Left colon (tissue), 2 donors: Measurements from ENCODE around the gene SCN5A. TPM values are rescaled to one million over a fixed set of nuclear protein-coding genes. Genes with fewer than 3 reads are reported as not detected.

Experiments
- ATAC-seq: fragments of 200-7000 bp; cut with Tn5 transposase; one replicate; pipeline ENCODE4 v1.9.1; 2020; ENCODE audit warnings: mild to moderate bottlenecking, moderate library complexity
- DNase-seq, 2 donors: peaks; one replicate each; pipeline ENCODE4 v3.0.0-alpha.2; 2020
- intact Hi-C, 2 donors: fragments of 100-400 bp; cut with DNase I in 1 of 2; cut with micrococcal nuclease in 1 of 2; formaldehyde crosslinking; loops; one replicate each; pipeline versions ENCODE4 v1.11.2 to v1.14.0; 2022; cut with DNase I, micrococcal nuclease
- total RNA-seq, 2 donors: library from RNA; stranded (reverse); fragmentation: NEBNext Ultra II Directional; extraction: Animal tissue kit (Norgen Biotek cat#: 25700); gene quantifications; one replicate each; pipeline ENCODE4 v1.2.1, GENCODE V29; 2021
- donor health status: DM: no; HTN: no; CAD: no.
- donor health status: DM: yes; HTN: yes; CAD: no.

SCN5A gene
- total RNA-seq, 2 donors from 2014 or later = 0.43 to 0.47 TPM

GRCh38 chr3:38648659-38649499, 608 bp downstream of the SCN5A start:
- intact Hi-C loops = no loop called here
- ATAC-seq (no peak), DNase-seq (peak in 1 of 2 donors; percentile 25)

DNA sequence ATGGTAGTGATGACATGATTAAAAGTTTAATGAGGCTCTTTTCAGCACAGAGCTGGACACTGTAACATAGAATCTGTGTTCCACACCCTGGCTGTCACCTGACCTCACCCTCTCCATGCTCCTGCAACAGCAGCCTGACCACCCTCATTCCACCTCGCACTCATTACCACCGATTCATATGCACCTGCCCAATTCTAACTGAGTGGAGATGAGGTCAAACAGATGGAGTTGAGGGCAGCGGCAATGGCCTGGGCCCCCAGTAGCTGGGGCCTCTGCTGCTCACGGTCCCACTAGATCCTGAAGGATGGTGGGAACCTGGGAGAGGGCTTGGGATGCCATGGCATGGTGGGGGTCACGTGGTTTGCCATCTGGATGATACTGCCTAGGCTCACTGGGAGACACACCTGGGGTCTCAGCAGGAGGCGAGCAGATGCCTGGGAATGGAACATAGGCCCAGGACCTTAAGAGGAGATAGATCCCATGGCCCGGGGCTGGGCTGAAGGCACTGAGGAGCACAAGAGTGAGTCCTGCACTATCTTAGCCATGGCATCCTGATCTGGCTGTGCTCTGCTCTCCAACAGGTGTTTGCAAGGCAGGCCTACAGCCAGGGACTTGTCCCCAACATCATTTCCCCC, 1.3 kb downstream of the SCN5A start:
- ATAC-seq (no peak), DNase-seq (no peak)
- intact Hi-C loops = no loop called here

DNA sequence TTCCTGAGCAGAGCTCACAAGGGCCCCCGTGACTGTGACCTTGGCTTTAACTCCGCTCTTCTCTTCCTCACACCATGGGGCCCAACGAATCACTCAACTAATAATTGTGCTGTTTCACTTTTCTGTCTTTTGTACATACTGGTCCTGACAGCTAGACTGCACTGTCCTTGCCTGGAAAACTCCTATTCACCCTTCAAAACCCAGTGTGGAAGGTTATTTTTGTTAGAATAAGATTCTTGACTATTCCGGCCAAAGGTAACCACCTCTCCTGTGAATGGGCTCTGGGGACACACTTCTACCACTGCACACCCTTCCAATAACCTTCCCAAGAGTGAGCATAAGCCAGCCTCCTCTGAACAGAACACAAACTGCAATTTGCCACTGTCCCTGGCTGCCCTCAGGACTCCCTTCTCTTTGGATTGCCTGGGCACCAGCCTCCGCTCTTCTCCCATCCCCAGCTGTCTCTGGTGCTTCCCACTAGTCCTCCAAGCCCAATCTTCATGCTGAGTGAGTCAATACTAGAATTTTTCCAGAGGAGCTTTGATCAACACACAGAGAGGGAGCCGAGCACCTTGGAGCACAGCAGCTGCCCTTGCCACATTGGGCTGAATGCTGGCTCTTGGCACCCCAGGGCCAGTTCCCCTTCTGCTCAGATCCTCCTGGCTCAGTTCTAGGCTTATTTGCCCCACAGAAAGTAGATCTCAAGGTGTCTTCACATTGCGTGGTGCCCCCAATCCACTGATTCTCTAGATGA, 2.1 kb downstream of the SCN5A start:
- intact Hi-C loops = no loop called here
- no peak for DNase-seq
- ATAC-seq = no peak

DNA sequence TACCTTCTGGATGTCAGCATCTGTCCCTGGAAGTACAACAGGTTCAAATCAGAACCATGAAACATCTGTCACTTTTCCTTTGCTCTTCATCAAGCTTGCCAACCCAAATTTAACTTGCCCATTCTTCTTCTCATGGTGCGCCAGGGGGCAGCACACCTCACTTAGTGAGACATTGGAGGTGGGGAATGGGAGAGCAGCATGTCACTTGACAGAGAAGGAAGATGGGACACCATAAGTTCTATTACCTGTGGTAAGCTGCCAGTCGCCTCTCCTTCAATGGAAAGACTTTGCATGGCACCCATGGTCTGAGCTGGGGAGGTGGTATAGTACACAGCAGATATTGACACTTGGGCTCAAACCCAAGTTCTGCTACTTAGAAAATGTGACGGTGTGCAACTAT, 2.9 kb downstream of the SCN5A start:
- intact Hi-C loops = no loop called here
- ATAC-seq = no peak
- no peak for DNase-seq

GRCh38 chr3:38646062-38646461, 3.4 kb downstream of the SCN5A start:
- DNase-seq (no peak), ATAC-seq (no peak)
- intact Hi-C loops = no loop called here

GRCh38 chr3:38645601-38646000, 3.9 kb downstream of the SCN5A start:
- ATAC-seq (no peak), DNase-seq (no peak)
- intact Hi-C loops = no loop called here

DNA sequence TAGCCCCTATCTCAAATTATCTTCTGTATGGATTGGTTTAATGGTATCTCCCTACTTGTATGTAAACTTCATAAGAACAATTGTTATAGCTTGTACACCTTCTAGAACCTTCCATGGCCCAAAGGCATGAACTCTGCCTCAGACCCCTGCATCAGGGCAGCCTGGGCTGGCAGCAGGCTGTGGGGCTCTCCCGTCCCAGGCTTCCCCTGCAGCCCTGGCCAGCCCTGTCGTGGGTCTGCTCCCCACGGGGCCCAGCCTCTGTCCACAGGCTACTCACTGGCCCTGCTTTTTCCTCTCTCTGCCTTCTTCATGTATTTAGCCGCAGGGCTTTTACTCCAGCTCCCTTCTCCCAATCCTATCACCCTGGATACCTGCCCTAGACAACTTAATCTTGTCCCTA, 4.4 kb downstream of the SCN5A start:
- DNase-seq (no peak), ATAC-seq (no peak)
- intact Hi-C loops = no loop called here

- ATAC-seq = no peak
- no peak for DNase-seq
- intact Hi-C loops = no loop called here
These were observed 4.8 kb downstream of the SCN5A start for GRCh38 chr3:38644662-38645053.

DNA sequence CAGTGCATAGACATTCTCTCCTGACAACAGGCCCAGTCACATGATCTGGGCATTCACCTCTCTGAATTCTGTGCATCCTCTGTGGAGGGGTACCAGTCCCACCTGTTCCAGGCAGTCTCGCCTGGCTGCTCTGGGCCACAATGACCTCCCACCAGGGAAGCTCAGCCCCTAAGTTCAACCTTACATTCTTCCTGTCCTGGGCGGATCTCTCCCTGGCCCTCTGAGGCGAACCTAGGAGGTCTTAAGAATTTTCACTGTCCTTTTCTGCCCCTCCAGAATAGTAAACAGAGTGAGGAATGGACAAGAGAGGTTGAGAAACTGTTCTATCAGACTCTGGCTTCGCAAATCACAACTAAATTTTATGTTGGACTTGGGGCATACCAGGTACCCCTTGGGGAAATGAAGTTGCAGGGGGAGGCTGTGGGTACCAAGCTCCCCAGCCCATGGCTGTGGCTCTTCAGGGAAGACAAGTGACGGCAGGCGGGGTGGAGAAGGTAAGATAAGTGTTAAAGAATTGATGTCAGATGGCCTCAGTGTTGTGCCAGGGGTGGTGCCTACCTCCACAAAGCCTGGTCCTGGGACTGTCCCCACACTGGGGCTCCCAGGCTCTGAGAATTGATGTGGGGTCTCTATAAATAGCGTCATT, 5.3 kb downstream of the SCN5A start:
- no peak for ATAC-seq
- intact Hi-C loops = no loop called here
- no peak for DNase-seq

GRCh38 chr3:38643592-38643991, 5.9 kb downstream of the SCN5A start:
- no peak for DNase-seq
- intact Hi-C loops = no loop called here
- ATAC-seq = no peak

DNA sequence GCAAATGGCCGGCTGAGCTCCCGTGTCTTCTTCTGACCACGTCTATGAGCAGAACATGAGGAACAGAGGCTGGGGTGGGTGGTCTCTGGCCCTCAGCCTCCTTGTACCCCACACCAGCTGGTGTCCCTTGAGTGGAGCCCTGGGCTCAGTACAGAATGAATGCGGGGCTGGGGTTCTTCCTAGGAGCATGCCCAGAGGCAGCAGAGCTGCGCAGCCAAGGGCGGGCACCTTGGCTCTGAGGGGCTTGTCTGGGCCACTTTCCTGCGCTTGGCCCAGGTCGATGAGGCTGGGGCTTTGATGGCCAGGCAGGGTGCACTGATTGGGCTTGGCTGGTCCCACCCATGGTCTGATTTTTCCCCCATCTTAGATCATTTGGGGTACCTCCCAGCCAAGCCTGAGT, 6.4 kb downstream of the SCN5A start:
- DNase-seq = no peak
- no peak for ATAC-seq

GRCh38 chr3:38641461-38642110, 7.9 kb downstream of the SCN5A start:
- intact Hi-C loops = no loop called here
- DNase-seq = no peak
- no peak for ATAC-seq

More for the DNA sequence above, 6.4 kb downstream of the SCN5A start:
- intact Hi-C loops = no loop called here

DNA sequence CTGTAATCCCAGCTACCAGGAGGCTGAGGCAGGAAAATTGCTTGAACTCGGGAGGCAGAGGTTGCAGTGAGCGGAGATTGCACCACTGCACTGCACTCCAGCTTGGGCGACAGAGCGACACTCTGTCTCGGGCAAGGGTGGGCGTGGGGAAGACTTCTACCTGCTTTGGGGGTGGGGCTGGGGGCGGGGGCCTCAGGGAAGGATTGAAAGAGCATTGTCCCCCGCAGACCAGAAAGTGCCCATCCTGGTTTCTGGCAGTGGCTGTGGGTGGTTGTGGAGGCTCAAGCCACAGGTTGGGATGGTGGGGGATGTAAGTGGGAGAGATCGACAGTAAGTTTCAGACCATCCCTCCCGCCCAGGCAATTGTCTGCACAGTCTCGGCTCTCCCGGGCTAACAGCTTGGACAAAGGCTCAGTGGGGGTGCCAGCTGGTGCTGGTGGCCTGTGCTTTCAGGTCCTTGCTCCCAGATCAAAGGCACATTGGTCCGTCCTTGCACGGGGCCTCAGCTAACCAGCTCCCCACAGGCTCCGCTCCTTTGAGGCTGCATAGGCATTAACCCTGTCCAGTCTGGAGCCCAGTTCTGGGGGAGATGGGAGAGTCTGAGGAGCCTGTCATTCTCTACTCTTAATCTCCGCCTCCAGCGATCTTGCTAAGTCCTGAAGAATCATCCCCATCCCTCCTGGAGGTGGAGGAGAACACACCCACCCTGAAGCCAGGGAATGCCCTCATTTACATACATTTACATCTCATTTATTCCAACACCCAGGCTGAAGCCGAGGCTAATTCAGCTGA, 8.6 kb downstream of the SCN5A start:
- intact Hi-C loops = no loop called here
- ATAC-seq (no peak), DNase-seq (no peak)

- DNase-seq = no peak
- intact Hi-C loops = no loop called here
- ATAC-seq = no peak
These were observed 11.1 kb downstream of the SCN5A start for GRCh38 chr3:38638354-38638753.

DNA sequence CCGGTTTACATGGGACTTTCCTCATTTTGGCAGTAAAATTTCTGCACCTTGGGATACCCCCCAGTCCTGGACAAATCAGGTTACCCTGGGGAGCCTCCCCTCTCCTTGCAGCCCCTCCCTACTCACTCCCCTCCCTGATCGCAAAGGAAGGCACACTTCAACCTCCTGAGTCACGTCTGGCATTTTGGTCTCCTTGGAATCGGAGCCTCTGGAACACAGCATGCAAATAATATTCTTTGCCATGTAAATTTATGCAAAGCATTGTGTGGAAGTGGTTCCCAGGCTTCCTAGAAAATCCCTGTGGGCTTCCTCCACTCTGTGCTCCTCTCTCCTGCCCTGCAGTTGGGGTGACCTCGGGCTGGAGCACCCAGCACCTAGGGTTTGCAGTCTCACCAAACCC, 11.6 kb downstream of the SCN5A start:
- intact Hi-C loops = no loop called here
- ATAC-seq (no peak), DNase-seq (no peak)

GRCh38 chr3:38636881-38637280, 12.6 kb downstream of the SCN5A start:
- intact Hi-C loops = no loop called here
- DNase-seq = no peak
- no peak for ATAC-seq

- no peak for ATAC-seq
- DNase-seq = no peak
- intact Hi-C loops = no loop called here
These were observed 13.0 kb downstream of the SCN5A start for GRCh38 chr3:38636464-38636863.

GRCh38 chr3:38634111-38634510, 15.4 kb downstream of the SCN5A start:
- intact Hi-C loops = no loop called here
- no peak for ATAC-seq
- no peak for DNase-seq
